DND-41 (cell line): ENCODE measurements around the gene MAP3K10.

ENCODE experiments used
- ATAC-seq: fragments of 200-7000 bp; cut with Tn5 transposase; 3 replicates; pipeline ENCODE4 v1.9.1; 2021; ENCODE audit warnings: low read depth; ENCODE audit not compliant: insufficient read depth
- DNase-seq: peaks from one replicate; pipeline ENCODE4 v3.0.0-alpha.2; 2020
- H2AFZ ChIP-seq: 2 replicates; pipeline ENCODE4 v1.6.0; 2012; ENCODE audit warnings: low read depth, low read length
- H3K27ac ChIP-seq: 2 replicates; pipeline ENCODE4 v1.5.1; 2012; ENCODE audit warnings: low read length, inconsistent platforms
- H3K27me3 ChIP-seq: fragments of 200-600 bp; sonication (generic); 2 replicates; pipeline ENCODE4 v1.6.0; 2012; ENCODE audit warnings: low read length, mild to moderate bottlenecking, inconsistent platforms; ENCODE audit not compliant: insufficient read depth, poor library complexity
- H3K36me3 ChIP-seq: 2 replicates; pipeline ENCODE4 v1.5.1; 2012; ENCODE audit warnings: low read length, inconsistent platforms; ENCODE audit not compliant: insufficient read depth
- H3K4me1 ChIP-seq: 2 replicates; pipeline ENCODE4 v1.5.1; 2012; ENCODE audit warnings: mild to moderate bottlenecking, low read length; ENCODE audit not compliant: insufficient read depth
- H3K4me2 ChIP-seq: 2 replicates; pipeline ENCODE4 v1.6.0; 2012; ENCODE audit warnings: mild to moderate bottlenecking, moderate library complexity, low read length, inconsistent platforms; ENCODE audit not compliant: insufficient read depth
- H3K4me3 ChIP-seq, 2 experiments: fragments of 200-600 bp in 1 of 2; shearing (Covaris generic) in 1 of 2; 2 replicates each; pipeline ENCODE4 v1.5.1; 2012 to 2016; ENCODE audit warnings: inconsistent platforms in 2 of 2, low read length in 2 of 2, mild to moderate bottlenecking in 2 of 2, low read depth in 1 of 2, moderate library complexity in 1 of 2
- H3K79me2 ChIP-seq: 2 replicates; pipeline ENCODE4 v1.6.0; 2012; ENCODE audit warnings: low read length, inconsistent platforms; ENCODE audit not compliant: insufficient read depth
- H3K9ac ChIP-seq: 2 replicates; pipeline ENCODE4 v1.6.0; 2012; ENCODE audit warnings: low read depth, mild to moderate bottlenecking, inconsistent platforms, low read length, moderate library complexity
- H3K9me3 ChIP-seq: 2 replicates; pipeline ENCODE4 v1.5.1; 2012; ENCODE audit warnings: low read length, moderate library complexity, mild to moderate bottlenecking, inconsistent platforms; ENCODE audit not compliant: insufficient read depth, severe bottlenecking
- H4K20me1 ChIP-seq: 2 replicates; pipeline ENCODE4 v1.6.0; 2012; ENCODE audit warnings: low read length; ENCODE audit not compliant: insufficient read depth
- CTCF ChIP-seq: IDR thresholded peaks from 2 replicates; pipeline ENCODE4 v1.5.1; 2012; ENCODE audit warnings: borderline replicate concordance, low read length, moderate library complexity, mild to moderate bottlenecking; ENCODE audit not compliant: poor library complexity, severe bottlenecking; ENCODE audit errors: extremely low read depth
- EZH2 ChIP-seq: IDR thresholded peaks from 3 replicates; pipeline ENCODE4 v1.6.1; 2012; ENCODE audit warnings: borderline replicate concordance, low read depth, mild to moderate bottlenecking, moderate library complexity, low read length, inconsistent platforms; ENCODE audit not compliant: severe bottlenecking

Gene MAP3K10

DNA sequence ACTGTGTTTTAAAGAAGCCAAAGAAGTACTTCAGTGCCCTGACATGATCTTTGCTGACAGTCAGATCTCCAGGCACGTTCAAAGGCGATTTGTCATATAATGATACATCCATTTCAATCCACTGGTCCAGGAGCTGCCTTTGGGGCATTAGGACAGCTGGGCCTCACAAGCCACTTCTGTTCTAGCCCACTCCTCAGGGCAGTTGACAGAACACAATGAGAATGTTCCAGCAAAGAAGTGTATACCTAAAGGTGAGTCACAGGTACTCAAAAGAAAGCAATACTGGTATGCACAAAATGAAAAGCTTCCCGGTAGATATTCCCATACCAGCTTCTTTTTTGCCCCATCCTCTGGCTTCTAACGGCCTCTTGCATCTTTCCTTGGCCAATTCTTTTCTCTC lies 12.5 kb upstream of the MAP3K10 start:
- Histone ChIP-seq H3K4me3 (no peak overlapping the region), H3K4me1 (no peaks in the 10 kb centered on the region), H3K4me2 (no peak overlapping the region), H2AFZ (no peak overlapping the region), H3K27me3 (peaks cover 3% of the 10 kb centered on the region), H4K20me1 (no peaks in the 10 kb centered on the region), H3K79me2 (no peaks in the 10 kb centered on the region), H3K9ac (no peak overlapping the region), H3K36me3 (no peaks in the 10 kb centered on the region), H3K27ac (no peak overlapping the region), H3K9me3 (no peaks in the 10 kb centered on the region)
- TF ChIP-seq EZH2 (no peak), CTCF (no peak)
- DNase-seq (no peak), ATAC-seq (no peak)

- Histone ChIP-seq H3K79me2 (no peaks in the 10 kb centered on the region), H3K9ac (no peak overlapping the region), H3K9me3 (no peaks in the 10 kb centered on the region), H2AFZ (no peak overlapping the region), H3K36me3 (no peaks in the 10 kb centered on the region), H4K20me1 (no peaks in the 10 kb centered on the region), H3K4me1 (no peaks in the 10 kb centered on the region), H3K4me2 (no peak overlapping the region), H3K27me3 (peaks cover 3% of the 10 kb centered on the region), H3K4me3 (no peak overlapping the region), H3K27ac (no peak overlapping the region)
- TF ChIP-seq EZH2, result no peak
- no peak for TF ChIP-seq CTCF
- DNase-seq (no peak), ATAC-seq (no peak)
Observed at GRCh38 chr19:40184273-40184672, 7.0 kb upstream of the MAP3K10 start.

GRCh38 chr19:40191836-40192646 lies 815 bp downstream of the MAP3K10 start:
- Histone ChIP-seq H2AFZ (peak overlapping the region; percentile 99), H3K27me3 (no peaks in the 10 kb centered on the region), H3K79me2 (peaks cover 8% of the 10 kb centered on the region), H3K4me3 (peak overlapping the region; percentile 23 to 91; a peak in 3 of 4 replicates), H3K36me3 (no peaks in the 10 kb centered on the region; the same call in 1 of the 2 replicates), H3K9me3 (no peaks in the 10 kb centered on the region), H3K4me2 (peak overlapping the region; percentile 71), H3K4me1 (peaks cover 26% of the 10 kb centered on the region), H3K27ac (no peak overlapping the region), H3K9ac (peak overlapping the region; percentile 85), H4K20me1 (no peaks in the 10 kb centered on the region)
- DNase-seq (peak; percentile 24), ATAC-seq (peak; percentile 15; the same call in 1 of the 3 replicates)
- TF ChIP-seq CTCF, result no peak
- no peak for TF ChIP-seq EZH2
